HepG2 (cell line): ENCODE data around the gene ZMIZ1. TPM values are rescaled to one million over a fixed set of nuclear protein-coding genes. Genes with fewer than 3 reads are reported as not detected.

Experiments used
- ATAC-seq: fragments of 200-7000 bp; cut with Tn5 transposase; 3 replicates; pipeline ENCODE4 v1.9.1; 2020; ENCODE audit warnings: mild to moderate bottlenecking, moderate library complexity
- BruUV-seq: library from RNA; stranded (reverse); fragments of 400-500 nt; replicated peaks from 2 replicates; lab custom pipeline; 2021; lab: Mats Ljungman, UMichigan
- CTCF ChIA-PET: fragments of 300-600 bp; formaldehyde crosslinking; extraction: SDS; loops from one replicate; lab custom pipeline; 2021; ENCODE audit warnings: low total read pairs, inconsistent platforms, low intra/inter-chr PET ratio; lab: Yijun Ruan, JAX
- POLR2A ChIA-PET: fragments of 350-600 bp; sonication (Branson Sonifier 250); formaldehyde crosslinking; loops from one replicate; lab custom pipeline; 2020; ENCODE audit warnings: antibody characterized with exemption, inconsistent platforms; lab: Yijun Ruan, JAX
- DNase-seq: peaks from one replicate; pipeline ENCODE4 v3.0.0-alpha.2; 2015; ENCODE audit warnings: low spot score
- FAIRE-seq: peaks from 3 replicates; lab custom pipeline; 2011; peaks lifted over from hg19 to GRCh38; lab: Jason Lieb, UNC
- H2AFZ ChIP-seq: one replicate; pipeline ENCODE4 v1.6.1; 2011; ENCODE audit warnings: low read length, inconsistent platforms
- H3K27ac ChIP-seq: fragments of 300-600 bp; 3 replicates; pipeline ENCODE4 v1.8.0; 2011; ENCODE audit warnings: mixed run types, mild to moderate bottlenecking, mixed read lengths, low read length, inconsistent platforms; ENCODE audit not compliant: insufficient read depth; ENCODE audit errors: extremely low read length
- H3K27me3 ChIP-seq, 2 experiments: fragments of 200-600 bp in 1 of 2; 2 replicates in 1 of 2; 3 replicates in 1 of 2; pipeline versions ENCODE4 v1.6.0 to v1.8.0; 2011; ENCODE audit warnings: low read length in 2 of 2, mild to moderate bottlenecking in 2 of 2, moderate library complexity in 2 of 2, inconsistent platforms in 1 of 2; ENCODE audit not compliant: insufficient read depth in 2 of 2, control insufficient read depth in 1 of 2
- H3K36me3 ChIP-seq, 2 experiments: fragments of 200-600 bp in 1 of 2; replicated peaks in 1 of 2; 2 replicates in 1 of 2; 3 replicates in 1 of 2; pipeline versions ENCODE4 v1.5.1 to v1.8.0; 2011; ENCODE audit warnings: low read length in 2 of 2, inconsistent platforms in 1 of 2; ENCODE audit not compliant: insufficient read depth in 2 of 2, control insufficient read depth in 1 of 2
- H3K4me1 ChIP-seq: 2 replicates; pipeline ENCODE4 v1.5.1; 2012; ENCODE audit warnings: low read length, inconsistent platforms; ENCODE audit not compliant: insufficient read depth
- H3K4me2 ChIP-seq: 2 replicates; pipeline ENCODE4 v1.6.0; 2011; ENCODE audit warnings: low read depth, low read length, inconsistent platforms
- H3K4me3 ChIP-seq, 3 experiments: fragments of 200-600 bp in 1 of 3; sonication (generic), shearing (Covaris generic) in 1 of 3; replicated peaks in 1 of 3; 2 replicates each; pipeline ENCODE4 v1.5.1; 2011 to 2016; ENCODE audit warnings: low read length in 3 of 3, inconsistent platforms in 2 of 3, low read depth in 2 of 3, mild to moderate bottlenecking in 2 of 3, control low read depth in 1 of 3, mixed read lengths in 1 of 3; ENCODE audit not compliant: insufficient read depth in 1 of 3
- H3K79me2 ChIP-seq: one replicate; pipeline ENCODE4 v1.6.1; 2011; ENCODE audit warnings: low read length, inconsistent platforms; ENCODE audit not compliant: insufficient read depth
- H3K9ac ChIP-seq: 2 replicates; pipeline ENCODE4 v1.6.0; 2011; ENCODE audit warnings: mild to moderate bottlenecking, low read depth, low read length, inconsistent platforms; ENCODE audit not compliant: insufficient read depth
- H3K9me3 ChIP-seq: 2 replicates; pipeline ENCODE4 v1.5.1; 2012; ENCODE audit warnings: mild to moderate bottlenecking, low read length
- H4K20me1 ChIP-seq: 2 replicates; pipeline ENCODE4 v1.6.0; 2011; ENCODE audit warnings: inconsistent platforms, mild to moderate bottlenecking, low read length, moderate library complexity; ENCODE audit not compliant: insufficient read depth
- BORCS8-MEF2B ChIP-seq: sonication (generic); formaldehyde crosslinking; IDR thresholded peaks from 2 replicates; pipeline ENCODE4 v1.8.0; 2022; ENCODE audit warnings: mild to moderate bottlenecking, missing genetic modification reagents
- HNF4A ChIP-seq: sonication (generic); formaldehyde crosslinking; IDR thresholded peaks from 2 replicates; pipeline ENCODE4 v1.4.0; 2020; ENCODE audit warnings: missing genetic modification reagents
- NFKB2 ChIP-seq: sonication (generic); formaldehyde crosslinking; IDR thresholded peaks from 2 replicates; pipeline ENCODE4 v1.4.0; 2020; ENCODE audit warnings: missing genetic modification reagents, borderline replicate concordance
- THYN1 ChIP-seq: sonication (generic); formaldehyde crosslinking; IDR thresholded peaks from 2 replicates; pipeline ENCODE4 v1.8.1; 2023; ENCODE audit warnings: low read depth, mild to moderate bottlenecking, moderate library complexity, missing genetic modification reagents, borderline replicate concordance
- ZNF263 ChIP-seq: sonication (generic); formaldehyde crosslinking; IDR thresholded peaks from 2 replicates; pipeline ENCODE4 v1.4.0; 2020; ENCODE audit warnings: missing genetic modification reagents
- ZNF335 ChIP-seq: sonication (generic); formaldehyde crosslinking; IDR thresholded peaks from 2 replicates; pipeline ENCODE4 v1.4.0; 2020; ENCODE audit warnings: missing genetic modification reagents
- ZNF629 ChIP-seq: sonication (generic); formaldehyde crosslinking; conservative IDR thresholded peaks from 2 replicates; pipeline ENCODE4 v1.5.0; 2020; ENCODE audit warnings: missing genetic modification reagents
- ZSCAN25 ChIP-seq: sonication (generic); formaldehyde crosslinking; IDR thresholded peaks from 2 replicates; pipeline ENCODE4 v1.8.0; 2022; ENCODE audit warnings: mild to moderate bottlenecking, missing genetic modification reagents
- WGBS: methylation state at CpG from one replicate; pipeline ENCODE4 v1.1.6; 2017; ENCODE audit warnings: low lambda C conversion rate; 5-methylcytosine and 5-hydroxymethylcytosine counted together
- in situ Hi-C: cut with HindIII; loops from 2 replicates; pipeline ENCODE4 v1.10.0; 2017; ENCODE audit warnings: low pct_unique_long_range_greater_than_20kb; ENCODE audit not compliant: extremely low pct_ligation_motif_present
- intact Hi-C: fragments of 100-400 bp; cut with micrococcal nuclease; formaldehyde crosslinking; loops from one replicate; pipeline ENCODE4 v1.10.0; 2022; ENCODE audit not compliant: unreplicated experiment
- polyA plus RNA-seq, 8 experiments: library from polyadenylated mRNA; depleted of rRNA in 3 of 8; stranded (reverse) in 7 of 8; unstranded in 1 of 8; fragments of >200 nt; fragmentation: Illumina TruSeq in 4 of 8; extraction: Trizol in 4 of 8; gene quantifications; 2 replicates each; pipeline versions ENCODE4 v1.2.1 to v1.2.3, GENCODE V29; 2011 to 2016; ENCODE audit warnings: low read depth in 4 of 8, missing spikeins in 1 of 8, mixed read lengths in 1 of 8; ENCODE audit not compliant: insufficient read depth in 1 of 8
- total RNA-seq, 5 experiments: library from RNA; depleted of rRNA; stranded (reverse); fragments of >200 nt; fragmentation: Illumina TruSeq; extraction: Trizol; gene quantifications; 2 replicates each; pipeline ENCODE4 v1.2.3, GENCODE V29; 2016; ENCODE audit warnings: low read depth in 1 of 5
- TF ChIP-seq, protein P1 (sequence below): sonication (generic); formaldehyde crosslinking; IDR thresholded peaks from 2 replicates; pipeline ENCODE4 v1.4.0; 2020; ENCODE audit warnings: low read depth, missing genetic modification reagents
- TF ChIP-seq, protein P2 (sequence below): sonication (generic); formaldehyde crosslinking; IDR thresholded peaks from 2 replicates; pipeline ENCODE4 v1.8.1; 2023; ENCODE audit warnings: missing genetic modification reagents, mild to moderate bottlenecking, borderline replicate concordance
- TF ChIP-seq, protein P3 (sequence below): sonication (generic); formaldehyde crosslinking; IDR thresholded peaks from 2 replicates; pipeline ENCODE4 v1.8.0; 2022; ENCODE audit warnings: missing genetic modification reagents, mild to moderate bottlenecking, moderate library complexity, borderline replicate concordance
- TF ChIP-seq, protein P4 (sequence below): conservative IDR thresholded peaks from 2 replicates; pipeline ENCODE4 v1.6.1; 2018; ENCODE audit warnings: missing genetic modification reagents
- TF ChIP-seq, protein P5 (sequence below): sonication (generic); formaldehyde crosslinking; IDR thresholded peaks from 2 replicates; pipeline ENCODE4 v1.8.0; 2022; ENCODE audit warnings: missing genetic modification reagents, mild to moderate bottlenecking, inconsistent platforms, borderline replicate concordance
- TF ChIP-seq, protein P6 (sequence below): IDR thresholded peaks from 2 replicates; pipeline ENCODE4 v1.6.1; 2016; ENCODE audit warnings: low read depth, control low read depth

ZMIZ1 gene
- total and polyA plus RNA-seq, 2 of the 13 experiments (the other 11 are each of a cell fraction or from before 2014, with no cell fraction given), result 5.3 to 10.2 TPM

DNA sequence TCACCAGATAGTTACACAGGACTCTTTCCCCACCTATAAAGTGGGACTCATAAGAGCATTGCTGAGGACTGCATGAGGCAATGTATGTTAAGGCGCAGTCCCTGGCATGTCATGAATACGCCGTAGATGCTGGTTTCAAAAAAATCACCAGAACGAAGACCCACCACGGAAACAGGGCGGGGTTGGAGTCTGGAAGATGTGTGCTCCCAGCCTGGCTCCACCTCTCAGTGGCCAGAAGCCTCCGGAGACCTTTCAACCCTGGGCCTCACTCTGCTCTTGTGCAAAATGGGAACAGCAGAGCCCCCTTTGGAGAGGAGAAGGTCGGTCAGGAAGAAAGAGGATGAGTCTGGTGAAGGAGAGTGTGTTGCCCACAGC is 12.4 kb upstream of the ZMIZ1 start:
- Histone ChIP-seq H3K9ac (no peak overlapping the region), H3K4me3 (no peak overlapping the region), H3K4me2 (no peak overlapping the region), H2AFZ (no peak overlapping the region), H3K36me3 (no peaks in the 10 kb centered on the region), H3K27me3 (no peaks in the 10 kb centered on the region; a peak in 1 of 5 replicates), H3K27ac (no peak overlapping the region), H4K20me1 (no peaks in the 10 kb centered on the region), H3K79me2 (no peaks in the 10 kb centered on the region), H3K9me3 (no peaks in the 10 kb centered on the region), H3K4me1 (peaks cover 99% of the 10 kb centered on the region)
- BruUV-seq, result no TSS peak
- ATAC-seq (no peak), DNase-seq (no peak), FAIRE-seq (no peak)
- ChIA-PET POLR2A (no interaction called here), CTCF (no interaction called here)
- 54% methylated on average over 8 of the region's 8 CpGs for WGBS
- intact Hi-C loops, result loop anchor here (10.0 kb wide), 1 partner anchor 282 kb away; no protein-coding TSS in a partner anchor
- in situ Hi-C loops, result no loop called here
- TF ChIP-seq ZNF629, result peak; percentile 89
- no peak for TF ChIP-seq ZNF335 (CRISPR knock-in tag)
- no peak for TF ChIP-seq ZSCAN25 (CRISPR knock-in tag)
- TF ChIP-seq, protein P1, sequence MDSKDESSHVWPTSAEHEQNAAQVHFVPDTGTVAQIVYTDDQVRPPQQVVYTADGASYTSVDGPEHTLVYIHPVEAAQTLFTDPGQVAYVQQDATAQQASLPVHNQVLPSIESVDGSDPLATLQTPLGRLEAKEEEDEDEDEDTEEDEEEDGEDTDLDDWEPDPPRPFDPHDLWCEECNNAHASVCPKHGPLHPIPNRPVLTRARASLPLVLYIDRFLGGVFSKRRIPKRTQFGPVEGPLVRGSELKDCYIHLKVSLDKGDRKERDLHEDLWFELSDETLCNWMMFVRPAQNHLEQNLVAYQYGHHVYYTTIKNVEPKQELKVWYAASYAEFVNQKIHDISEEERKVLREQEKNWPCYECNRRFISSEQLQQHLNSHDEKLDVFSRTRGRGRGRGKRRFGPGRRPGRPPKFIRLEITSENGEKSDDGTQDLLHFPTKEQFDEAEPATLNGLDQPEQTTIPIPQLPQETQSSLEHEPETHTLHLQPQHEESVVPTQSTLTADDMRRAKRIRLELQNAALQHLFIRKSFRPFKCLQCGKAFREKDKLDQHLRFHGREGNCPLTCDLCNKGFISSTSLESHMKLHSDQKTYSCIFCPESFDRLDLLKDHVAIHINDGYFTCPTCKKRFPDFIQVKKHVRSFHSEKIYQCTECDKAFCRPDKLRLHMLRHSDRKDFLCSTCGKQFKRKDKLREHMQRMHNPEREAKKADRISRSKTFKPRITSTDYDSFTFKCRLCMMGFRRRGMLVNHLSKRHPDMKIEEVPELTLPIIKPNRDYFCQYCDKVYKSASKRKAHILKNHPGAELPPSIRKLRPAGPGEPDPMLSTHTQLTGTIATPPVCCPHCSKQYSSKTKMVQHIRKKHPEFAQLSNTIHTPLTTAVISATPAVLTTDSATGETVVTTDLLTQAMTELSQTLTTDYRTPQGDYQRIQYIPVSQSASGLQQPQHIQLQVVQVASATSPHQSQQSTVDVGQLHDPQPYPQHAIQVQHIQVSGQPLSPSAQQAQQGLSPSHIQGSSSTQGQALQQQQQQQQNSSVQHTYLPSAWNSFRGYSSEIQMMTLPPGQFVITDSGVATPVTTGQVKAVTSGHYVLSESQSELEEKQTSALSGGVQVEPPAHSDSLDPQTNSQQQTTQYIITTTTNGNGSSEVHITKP (CRISPR knock-in tag), result no peak
- TF ChIP-seq, protein P2, sequence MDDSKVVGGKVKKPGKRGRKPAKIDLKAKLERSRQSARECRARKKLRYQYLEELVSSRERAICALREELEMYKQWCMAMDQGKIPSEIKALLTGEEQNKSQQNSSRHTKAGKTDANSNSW (CRISPR knock-in tag), result no peak
- TF ChIP-seq, protein P3, sequence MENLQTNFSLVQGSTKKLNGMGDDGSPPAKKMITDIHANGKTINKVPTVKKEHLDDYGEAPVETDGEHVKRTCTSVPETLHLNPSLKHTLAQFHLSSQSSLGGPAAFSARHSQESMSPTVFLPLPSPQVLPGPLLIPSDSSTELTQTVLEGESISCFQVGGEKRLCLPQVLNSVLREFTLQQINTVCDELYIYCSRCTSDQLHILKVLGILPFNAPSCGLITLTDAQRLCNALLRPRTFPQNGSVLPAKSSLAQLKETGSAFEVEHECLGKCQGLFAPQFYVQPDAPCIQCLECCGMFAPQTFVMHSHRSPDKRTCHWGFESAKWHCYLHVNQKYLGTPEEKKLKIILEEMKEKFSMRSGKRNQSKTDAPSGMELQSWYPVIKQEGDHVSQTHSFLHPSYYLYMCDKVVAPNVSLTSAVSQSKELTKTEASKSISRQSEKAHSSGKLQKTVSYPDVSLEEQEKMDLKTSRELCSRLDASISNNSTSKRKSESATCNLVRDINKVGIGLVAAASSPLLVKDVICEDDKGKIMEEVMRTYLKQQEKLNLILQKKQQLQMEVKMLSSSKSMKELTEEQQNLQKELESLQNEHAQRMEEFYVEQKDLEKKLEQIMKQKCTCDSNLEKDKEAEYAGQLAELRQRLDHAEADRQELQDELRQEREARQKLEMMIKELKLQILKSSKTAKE (CRISPR knock-in tag), result no peak
- TF ChIP-seq, protein P4, sequence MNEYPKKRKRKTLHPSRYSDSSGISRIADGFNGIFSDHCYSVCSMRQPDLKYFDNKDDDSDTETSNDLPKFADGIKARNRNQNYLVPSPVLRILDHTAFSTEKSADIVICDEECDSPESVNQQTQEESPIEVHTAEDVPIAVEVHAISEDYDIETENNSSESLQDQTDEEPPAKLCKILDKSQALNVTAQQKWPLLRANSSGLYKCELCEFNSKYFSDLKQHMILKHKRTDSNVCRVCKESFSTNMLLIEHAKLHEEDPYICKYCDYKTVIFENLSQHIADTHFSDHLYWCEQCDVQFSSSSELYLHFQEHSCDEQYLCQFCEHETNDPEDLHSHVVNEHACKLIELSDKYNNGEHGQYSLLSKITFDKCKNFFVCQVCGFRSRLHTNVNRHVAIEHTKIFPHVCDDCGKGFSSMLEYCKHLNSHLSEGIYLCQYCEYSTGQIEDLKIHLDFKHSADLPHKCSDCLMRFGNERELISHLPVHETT (CRISPR knock-in tag), result no peak
- no peak for TF ChIP-seq THYN1 (CRISPR knock-in tag)
- TF ChIP-seq, protein P5, sequence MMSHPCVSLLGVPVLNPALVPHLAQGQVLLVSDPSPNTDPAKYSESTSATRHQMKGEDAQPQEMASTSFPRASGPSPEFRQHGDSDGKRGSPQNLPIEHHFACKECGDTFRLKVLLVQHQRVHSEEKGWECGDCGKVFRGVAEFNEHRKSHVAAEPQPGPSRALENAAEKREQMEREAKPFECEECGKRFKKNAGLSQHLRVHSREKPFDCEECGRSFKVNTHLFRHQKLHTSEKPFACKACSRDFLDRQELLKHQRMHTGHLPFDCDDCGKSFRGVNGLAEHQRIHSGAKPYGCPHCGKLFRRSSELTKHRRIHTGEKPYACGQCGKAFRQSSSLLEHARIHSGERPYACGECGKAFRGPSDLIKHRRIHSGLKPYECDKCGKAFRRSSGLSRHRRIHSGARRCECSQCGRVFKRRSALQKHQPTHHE (CRISPR knock-in tag), result no peak
- TF ChIP-seq, protein P6, sequence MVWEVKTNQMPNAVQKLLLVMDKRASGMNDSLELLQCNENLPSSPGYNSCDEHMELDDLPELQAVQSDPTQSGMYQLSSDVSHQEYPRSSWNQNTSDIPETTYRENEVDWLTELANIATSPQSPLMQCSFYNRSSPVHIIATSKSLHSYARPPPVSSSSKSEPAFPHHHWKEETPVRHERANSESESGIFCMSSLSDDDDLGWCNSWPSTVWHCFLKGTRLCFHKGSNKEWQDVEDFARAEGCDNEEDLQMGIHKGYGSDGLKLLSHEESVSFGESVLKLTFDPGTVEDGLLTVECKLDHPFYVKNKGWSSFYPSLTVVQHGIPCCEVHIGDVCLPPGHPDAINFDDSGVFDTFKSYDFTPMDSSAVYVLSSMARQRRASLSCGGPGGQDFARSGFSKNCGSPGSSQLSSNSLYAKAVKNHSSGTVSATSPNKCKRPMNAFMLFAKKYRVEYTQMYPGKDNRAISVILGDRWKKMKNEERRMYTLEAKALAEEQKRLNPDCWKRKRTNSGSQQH (CRISPR knock-in tag), result no peak
- TF ChIP-seq ZNF263, result no peak
- 0 out of 2 replicates have a peak, but pooled peaks have one; percentile 7 for TF ChIP-seq HNF4A (CRISPR knock-in tag)
- TF ChIP-seq BORCS8-MEF2B (CRISPR knock-in tag), result 0 out of 2 replicates have a peak, but pooled peaks have one; percentile 21
- TF ChIP-seq NFKB2 (CRISPR knock-in tag), result no peak
